GM18868 (cell line): ENCODE measurements around the gene CIDEC.
A peak's percentile ranks its signal among the peaks of the same experiment; 100 is the strongest.
"Not testable (repeated sequence)": the region's sequence is repeated elsewhere in the genome, so short reads cannot be mapped to it uniquely, and the experiment has no call there.

Experiments used
- ATAC-seq: cut with Tn5 transposase; IDR thresholded peaks from one replicate; pipeline ENCODE4 v1.9.1; 2021; ENCODE audit warnings: mild to moderate bottlenecking, moderate library complexity; ENCODE audit not compliant: unreplicated experiment

CIDEC gene

GRCh38 chr3:9851383-9851782, 28.7 kb downstream of the CIDEC start:
- not testable (repeated sequence) for ATAC-seq

DNA sequence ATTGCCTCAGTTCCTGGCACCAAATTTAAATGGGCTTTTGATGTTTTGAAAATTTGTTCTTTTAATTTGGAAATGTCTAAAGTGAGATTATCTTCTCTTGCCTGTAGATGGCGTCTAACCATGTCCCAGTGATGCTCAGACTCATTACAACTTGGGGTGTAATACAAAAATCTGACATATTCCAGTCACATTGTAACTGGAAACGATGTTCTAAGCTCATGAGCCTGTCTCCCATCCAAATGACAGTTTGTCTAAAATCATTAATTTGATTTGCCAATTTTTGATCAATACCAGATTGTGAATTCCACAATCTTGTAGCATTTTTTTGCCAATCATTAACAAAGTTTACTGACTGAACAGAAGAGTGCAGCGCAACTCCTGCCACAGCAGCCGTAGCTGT, 31.2 kb downstream of the CIDEC start:
- not testable (repeated sequence) for ATAC-seq

- not testable (repeated sequence) for ATAC-seq
These were observed 32.2 kb downstream of the CIDEC start for GRCh38 chr3:9847870-9848269.

- no peak for ATAC-seq
These were observed 33.0 kb downstream of the CIDEC start for GRCh38 chr3:9846931-9847488.

- no peak for ATAC-seq
These were observed 33.8 kb downstream of the CIDEC start for GRCh38 chr3:9846231-9846630.

GRCh38 chr3:9843715-9844438, 36.2 kb downstream of the CIDEC start, which contains the start of gene RPUSD3:
TSS of gene RPUSD3 (minus strand) at chr3:9844008. CDS start at chr3:9843990, 18 bp downstream.
- peak; percentile 99 for ATAC-seq

- ATAC-seq, result no peak
These were observed 39.0 kb downstream of the CIDEC start for GRCh38 chr3:9841015-9841414.

DNA sequence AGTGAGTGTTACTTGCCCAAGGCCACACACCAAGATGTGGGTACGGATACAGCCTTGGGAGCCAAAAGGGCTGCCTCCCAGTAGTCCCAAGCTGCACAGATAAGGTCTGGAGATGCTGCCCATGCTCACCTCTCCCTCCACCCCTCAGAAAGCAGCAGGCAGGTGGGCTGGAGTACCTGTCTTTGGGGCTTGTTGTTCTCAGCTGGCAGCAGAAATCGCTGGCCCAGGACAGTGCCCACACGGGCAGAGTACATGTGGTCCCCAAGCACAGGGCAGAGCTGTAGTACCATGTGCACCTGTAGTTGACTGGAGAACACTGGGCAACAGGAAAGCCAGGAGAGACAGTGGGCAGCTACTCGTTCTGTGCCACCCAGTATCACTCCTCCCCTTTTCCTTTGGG, 41.2 kb downstream of the CIDEC start:
- ATAC-seq, result no peak

- no peak for ATAC-seq
These were observed 42.1 kb downstream of the CIDEC start for GRCh38 chr3:9837701-9838582.

- no peak for ATAC-seq
These were observed 45.3 kb downstream of the CIDEC start for GRCh38 chr3:9834520-9835380.

GRCh38 chr3:9833078-9833477, 47.0 kb downstream of the CIDEC start:
- no peak for ATAC-seq

DNA sequence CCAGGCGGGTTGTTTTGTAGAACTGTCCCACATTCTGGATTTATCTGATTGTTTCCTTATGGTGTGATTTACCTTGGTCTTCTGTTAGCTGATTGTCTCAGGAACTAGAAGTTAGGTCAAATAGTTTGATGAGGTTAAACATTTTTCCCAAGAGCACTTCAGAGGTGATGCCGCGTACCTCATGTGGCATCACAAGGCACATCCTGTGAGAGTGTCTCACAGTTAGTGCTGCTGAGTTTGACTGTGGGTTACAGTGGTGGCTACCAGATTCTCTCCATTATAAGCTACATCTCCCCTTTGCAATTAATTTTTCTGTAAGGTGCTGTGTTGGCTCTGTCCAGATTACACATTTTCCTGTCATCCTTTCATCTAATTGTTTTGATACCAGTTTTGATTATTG, 48.8 kb downstream of the CIDEC start:
- no peak for ATAC-seq

- ATAC-seq, result no peak
These were observed 51.0 kb downstream of the CIDEC start for GRCh38 chr3:9828801-9829755.

GRCh38 chr3:9826815-9827573, 53.1 kb downstream of the CIDEC start:
- ATAC-seq, result no peak

DNA sequence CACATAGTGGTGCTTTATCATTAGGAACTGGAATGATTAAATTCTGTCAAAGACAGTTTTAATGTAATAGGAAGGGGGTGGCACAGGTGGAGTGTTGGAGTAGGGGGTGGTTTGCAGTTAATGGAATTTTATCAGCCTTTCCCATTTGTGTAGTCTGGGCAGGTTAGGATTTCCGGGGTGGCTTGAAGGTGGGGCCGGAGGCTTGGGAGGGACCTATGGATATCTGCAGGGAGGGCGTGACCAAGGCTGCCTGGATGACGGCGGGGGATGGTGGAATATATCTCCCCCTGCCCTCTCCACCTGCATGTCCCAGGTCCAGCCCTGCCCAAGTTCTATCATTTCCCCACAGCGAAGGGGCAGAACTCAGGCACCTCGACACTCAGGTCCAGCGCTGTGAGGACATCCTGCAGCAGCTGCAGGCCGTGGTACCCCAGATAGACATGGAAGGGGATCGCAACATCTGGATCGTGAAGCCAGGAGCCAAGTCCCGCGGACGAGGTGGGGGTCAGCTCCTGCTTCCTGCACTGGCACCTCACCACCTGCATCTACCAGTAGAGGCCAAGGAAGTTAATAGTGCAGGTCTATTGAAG, 54.5 kb downstream of the CIDEC start:
- ATAC-seq, result no peak

GRCh38 chr3:9820946-9821345, 59.1 kb downstream of the CIDEC start:
- ATAC-seq, result no peak

GRCh38 chr3:9820543-9820942, 59.5 kb downstream of the CIDEC start:
- ATAC-seq, result no peak

DNA sequence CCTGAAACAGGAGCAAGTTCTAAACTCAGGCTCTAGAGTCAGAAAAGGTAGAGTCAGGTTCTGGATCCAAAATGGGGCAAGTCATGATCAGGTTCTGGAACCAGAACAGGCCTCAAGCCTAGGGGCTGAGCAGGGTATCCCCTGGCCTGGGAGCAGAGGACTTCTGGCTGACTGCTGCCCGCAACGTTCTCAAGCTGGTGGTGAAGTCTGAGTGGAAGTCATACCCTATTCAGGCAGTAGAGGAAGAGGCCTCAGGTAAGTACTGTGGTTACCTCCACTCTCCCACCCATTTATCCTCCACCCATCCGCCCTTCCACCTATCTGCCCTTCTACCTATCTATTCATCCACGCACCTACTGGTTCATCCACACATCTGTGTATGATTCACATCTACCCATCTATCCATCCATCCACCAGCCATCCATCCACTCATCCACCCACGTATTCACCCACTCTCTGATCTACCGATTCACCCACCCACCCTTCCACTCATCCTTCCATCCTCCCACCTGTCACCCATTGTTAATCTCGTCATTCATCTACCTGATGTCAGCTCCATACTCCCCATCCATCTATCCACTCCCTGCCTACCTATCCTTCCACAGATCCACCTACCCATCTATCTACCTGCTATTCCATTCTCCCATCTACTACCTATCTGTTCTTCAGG, 61.3 kb downstream of the CIDEC start:
- ATAC-seq, result no peak
